CD4-positive, CD25-positive, alpha-beta regulatory T cell (primary cell): ENCODE data around the gene LAMA3. TPM values are rescaled to one million over a fixed set of nuclear protein-coding genes. Genes with fewer than 3 reads are reported as not detected.

Source experiments
- ATAC-seq, 2 donors: fragments of 150-1000 bp; cut with Tn5 transposase; one replicate each; pipeline ENCODE4 v1.10.0; 2021; ENCODE audit warnings: low read depth in 2 of 2, moderate number of reproducible peaks in 2 of 2, moderate library complexity in 1 of 2
- DNase-seq, 3 donors: peaks; one replicate each; pipeline versions ENCODE4 v3.0.0 to v3.0.0-alpha.2; 2012 to 2022; ENCODE audit warnings: mixed read lengths in 1 of 3
- H3K27ac ChIP-seq: one replicate; pipeline ENCODE4 v1.7.0; 2013; ENCODE audit warnings: mild to moderate bottlenecking, low read length; ENCODE audit not compliant: insufficient read depth, poor library complexity, severe bottlenecking
- H3K27me3 ChIP-seq: one replicate; pipeline ENCODE4 v1.7.0; 2013; ENCODE audit warnings: low read length; ENCODE audit not compliant: control insufficient read depth, insufficient read depth
- H3K36me3 ChIP-seq: one replicate; pipeline ENCODE4 v1.7.0; 2013; ENCODE audit warnings: mild to moderate bottlenecking, low read length, moderate library complexity; ENCODE audit not compliant: control insufficient read depth, insufficient read depth
- H3K4me1 ChIP-seq: 2 replicates; pipeline ENCODE4 v1.7.0; 2013; ENCODE audit warnings: mild to moderate bottlenecking, low read length; ENCODE audit not compliant: insufficient read depth, control insufficient read depth, poor library complexity, severe bottlenecking
- H3K4me3 ChIP-seq: one replicate; pipeline ENCODE4 v1.7.0; 2013; ENCODE audit warnings: low read depth, mild to moderate bottlenecking, low read length, moderate library complexity
- H3K9me3 ChIP-seq, 2 experiments: 1 replicate in 1 of 2; 2 replicates in 1 of 2; pipeline ENCODE4 v1.7.0; 2013; ENCODE audit warnings: low read length in 2 of 2, mild to moderate bottlenecking in 1 of 2, moderate library complexity in 1 of 2; ENCODE audit not compliant: control insufficient read depth in 2 of 2
- H3K27ac Mint-ChIP-seq, 3 donors: one replicate each; pipeline ENCODE4 v1.8.0; 2020 to 2022; ENCODE audit warnings: mild to moderate bottlenecking in 3 of 3, mixed read lengths in 3 of 3, moderate library complexity in 2 of 3
- H3K27me3 Mint-ChIP-seq: one replicate; pipeline ENCODE4 v1.8.0; 2022; ENCODE audit warnings: mild to moderate bottlenecking, mixed read lengths
- H3K36me3 Mint-ChIP-seq: one replicate; pipeline ENCODE4 v1.8.0; 2020; ENCODE audit warnings: mixed read lengths
- H3K4me1 Mint-ChIP-seq, 4 donors: one replicate each; pipeline ENCODE4 v1.8.0; 2020 to 2022; ENCODE audit warnings: mixed read lengths in 4 of 4, mild to moderate bottlenecking in 1 of 4
- H3K4me3 Mint-ChIP-seq, 4 donors: one replicate each; pipeline ENCODE4 v1.8.0; 2020 to 2022; ENCODE audit warnings: mild to moderate bottlenecking in 4 of 4, mixed read lengths in 4 of 4, moderate library complexity in 3 of 4
- H3K9me3 Mint-ChIP-seq, 7 donors: one replicate each; pipeline ENCODE4 v1.8.0; 2020 to 2022; ENCODE audit warnings: mixed read lengths in 7 of 7, mild to moderate bottlenecking in 3 of 7, moderate library complexity in 2 of 7
- polyA plus RNA-seq, 4 donors: library from polyadenylated mRNA; unstranded; fragments of 300-500 nt; fragmentation: Illumina TruSeq; gene quantifications; one replicate each; pipeline ENCODE4 v1.2.3, GENCODE V29; 2021
- total RNA-seq: library from RNA; stranded (reverse); gene quantifications from one replicate; pipeline ENCODE4 v1.2.3, GENCODE V29; 2022

The LAMA3 gene
- total and polyA plus RNA-seq, 5 donors from 2014 or later = 0.31 TPM; not detected in 4

- Histone ChIP-seq H3K27ac (no peak overlapping the region), H3K9me3 (no peaks in the 10 kb centered on the region), H3K4me1 (no peaks in the 10 kb centered on the region), H3K27me3 (peaks cover 10% of the 10 kb centered on the region), H3K36me3 (no peaks in the 10 kb centered on the region), H3K4me3 (no peak overlapping the region)
- H3K4me1 Mint-ChIP-seq = no peaks in the 10 kb centered on the region
- no peak for DNase-seq
- ATAC-seq = no peak
- H3K27me3 Mint-ChIP-seq = peaks cover 36% of the 10 kb centered on the region
- no peaks in the 10 kb centered on the region for H3K36me3 Mint-ChIP-seq
- peaks cover 0 to 2% (median 0%) of the 10 kb centered on the region in 7 donors for H3K9me3 Mint-ChIP-seq
- no peak overlapping the region for H3K4me3 Mint-ChIP-seq
- no peak overlapping the region for H3K27ac Mint-ChIP-seq
Observed at GRCh38 chr18:23752796-23753195, 63.5 kb downstream of the LAMA3 start.

- Histone ChIP-seq H3K4me3 (no peak overlapping the region), H3K4me1 (no peaks in the 10 kb centered on the region), H3K27ac (no peak overlapping the region), H3K9me3 (no peaks in the 10 kb centered on the region), H3K27me3 (peaks cover 4% of the 10 kb centered on the region), H3K36me3 (no peaks in the 10 kb centered on the region)
- H3K36me3 Mint-ChIP-seq = no peaks in the 10 kb centered on the region
- H3K9me3 Mint-ChIP-seq = no peaks in the 10 kb centered on the region
- no peak overlapping the region for H3K4me3 Mint-ChIP-seq
- peaks cover 24% of the 10 kb centered on the region for H3K27me3 Mint-ChIP-seq
- no peaks in the 10 kb centered on the region for H3K4me1 Mint-ChIP-seq
- DNase-seq (no peak), ATAC-seq (no peak)
- no peak overlapping the region for H3K27ac Mint-ChIP-seq
Observed at GRCh38 chr18:23756590-23757436, 67.6 kb downstream of the LAMA3 start.

- H3K4me3 ChIP-seq = no peak overlapping the region
- H3K27me3 ChIP-seq = peaks cover 4% of the 10 kb centered on the region
- no peak for DNase-seq
- no peaks in the 10 kb centered on the region for H3K4me1 ChIP-seq
- no peak overlapping the region for H3K27ac ChIP-seq
- H3K4me1 Mint-ChIP-seq = no peaks in the 10 kb centered on the region
- H3K4me3 Mint-ChIP-seq = no peak overlapping the region
- H3K9me3 ChIP-seq = no peaks in the 10 kb centered on the region
- H3K9me3 Mint-ChIP-seq = no peaks in the 10 kb centered on the region
- H3K27me3 Mint-ChIP-seq = peaks cover 19% of the 10 kb centered on the region
- H3K27ac Mint-ChIP-seq = no peak overlapping the region
- H3K36me3 Mint-ChIP-seq = no peaks in the 10 kb centered on the region
- ATAC-seq = no peak
- H3K36me3 ChIP-seq = no peaks in the 10 kb centered on the region
Observed at GRCh38 chr18:23757437-23757733, 68.1 kb downstream of the LAMA3 start.

GRCh38 chr18:23758281-23758680 lies 69.0 kb downstream of the LAMA3 start:
- H3K36me3 Mint-ChIP-seq = no peaks in the 10 kb centered on the region
- peaks cover 22% of the 10 kb centered on the region for H3K27me3 Mint-ChIP-seq
- DNase-seq (no peak), ATAC-seq (no peak)
- H3K36me3 ChIP-seq = no peaks in the 10 kb centered on the region
- H3K4me1 Mint-ChIP-seq = no peaks in the 10 kb centered on the region
- no peak overlapping the region for H3K4me3 Mint-ChIP-seq
- H3K9me3 ChIP-seq = no peaks in the 10 kb centered on the region
- no peaks in the 10 kb centered on the region for H3K4me1 ChIP-seq
- H3K9me3 Mint-ChIP-seq = no peaks in the 10 kb centered on the region
- no peak overlapping the region for H3K27ac Mint-ChIP-seq
- H3K27me3 ChIP-seq = peaks cover 4% of the 10 kb centered on the region
- H3K4me3 ChIP-seq = no peak overlapping the region
- H3K27ac ChIP-seq = no peak overlapping the region

- peaks cover 0 to 2% (median 0%) of the 10 kb centered on the region in 7 donors for H3K9me3 Mint-ChIP-seq
- peaks cover 0 to 4% (median 0%) of the 10 kb centered on the region in 4 donors for H3K4me1 Mint-ChIP-seq
- ATAC-seq = no peak
- H3K27me3 Mint-ChIP-seq = peaks cover 28% of the 10 kb centered on the region
- H3K9me3 ChIP-seq = no peaks in the 10 kb centered on the region
- no peak overlapping the region for H3K4me3 Mint-ChIP-seq
- H3K27ac Mint-ChIP-seq = no peak overlapping the region
- no peak for DNase-seq
- peaks cover 6% of the 10 kb centered on the region for H3K27me3 ChIP-seq
- no peak overlapping the region for H3K4me3 ChIP-seq
- H3K36me3 ChIP-seq = no peaks in the 10 kb centered on the region
- no peak overlapping the region for H3K27ac ChIP-seq
- H3K4me1 ChIP-seq = no peaks in the 10 kb centered on the region
- H3K36me3 Mint-ChIP-seq = no peaks in the 10 kb centered on the region
Observed at GRCh38 chr18:23761941-23762340, 72.7 kb downstream of the LAMA3 start.

GRCh38 chr18:23763343-23763742 lies 74.1 kb downstream of the LAMA3 start:
- H3K36me3 ChIP-seq = no peaks in the 10 kb centered on the region
- Mint-ChIP-seq H3K9me3 (peaks cover 0 to 6% (median 4%) of the 10 kb centered on the region in 7 donors), H3K27me3 (peaks cover 38% of the 10 kb centered on the region), H3K27ac (no peak overlapping the region), H3K4me3 (no peak overlapping the region), H3K36me3 (no peaks in the 10 kb centered on the region), H3K4me1 (peaks cover 0 to 4% (median 0%) of the 10 kb centered on the region in 4 donors)
- ATAC-seq (no peak), DNase-seq (no peak)
- H3K4me1 ChIP-seq = no peaks in the 10 kb centered on the region
- peaks cover 8% of the 10 kb centered on the region for H3K27me3 ChIP-seq
- H3K4me3 ChIP-seq = no peak overlapping the region
- no peak overlapping the region for H3K27ac ChIP-seq
- no peaks in the 10 kb centered on the region for H3K9me3 ChIP-seq

GRCh38 chr18:23765931-23766330 lies 76.7 kb downstream of the LAMA3 start:
- Mint-ChIP-seq H3K9me3 (peaks cover 0 to 11% (median 5%) of the 10 kb centered on the region in 7 donors), H3K4me3 (no peak overlapping the region), H3K4me1 (peaks cover 0 to 4% (median 0%) of the 10 kb centered on the region in 4 donors), H3K27me3 (peaks cover 52% of the 10 kb centered on the region), H3K36me3 (no peaks in the 10 kb centered on the region), H3K27ac (no peak overlapping the region)
- Histone ChIP-seq H3K27me3 (peaks cover 8% of the 10 kb centered on the region), H3K4me1 (no peaks in the 10 kb centered on the region), H3K36me3 (no peaks in the 10 kb centered on the region), H3K4me3 (no peak overlapping the region), H3K9me3 (peaks cover 0 to 2% of the 10 kb centered on the region in 2 experiments), H3K27ac (no peak overlapping the region)
- ATAC-seq = no peak
- DNase-seq = no peak
